Measurements from ENCODE around the gene MINDY3. TPM values are rescaled to one million over a fixed set of nuclear protein-coding genes. Genes with fewer than 3 reads are reported as not detected.
A peak's percentile ranks its signal among the peaks of the same experiment; 100 is the strongest.

MINDY3 gene
- total RNA-seq, 2 donors from 2014 or later, result 29.6 to 32.2 TPM

GRCh38 chr10:15789793-15790525 is 70.3 kb downstream of the MINDY3 start:
- no peaks in the 10 kb centered on the region for H3K36me3 ChIP-seq
- peak overlapping the region; percentile 88 to 94 for H3K27ac ChIP-seq
- no peak for TF ChIP-seq CTCF (IDR thresholded peaks at IDR 0.05)
- ATAC-seq (ENCODE audit: insufficient number of reproducible peaks, low FRiP score, low read depth), result peak; percentile 26
- peaks cover 51 to 88% of the 10 kb centered on the region in 2 donors for H3K4me1 ChIP-seq (ENCODE audit: control insufficient read depth in 1 of 2, low read depth in 2 of 2)
- no peaks in the 10 kb centered on the region for H3K27me3 ChIP-seq (replicated peaks; ENCODE audit: insufficient read depth)
- no peak for DNase-seq (ENCODE audit: low spot score)
- H3K4me3 ChIP-seq, result no peak overlapping the region
- no peaks in the 10 kb centered on the region for H3K9me3 ChIP-seq

- H3K9me3 ChIP-seq, result no peaks in the 10 kb centered on the region
- no peaks in the 10 kb centered on the region for H3K27me3 ChIP-seq (replicated peaks; ENCODE audit: insufficient read depth)
- no peak for TF ChIP-seq CTCF (IDR thresholded peaks at IDR 0.05)
- peak overlapping the region; percentile 88 to 94 for H3K27ac ChIP-seq
- peaks cover 47 to 86% of the 10 kb centered on the region in 2 donors for H3K4me1 ChIP-seq (ENCODE audit: control insufficient read depth in 1 of 2, low read depth in 2 of 2)
- no peaks in the 10 kb centered on the region for H3K36me3 ChIP-seq
- ATAC-seq (ENCODE audit: insufficient number of reproducible peaks, low FRiP score, low read depth) (no peak), DNase-seq (ENCODE audit: low spot score) (no peak)
- no peak overlapping the region for H3K4me3 ChIP-seq
These were observed 72.9 kb downstream of the MINDY3 start for GRCh38 chr10:15787426-15787825.

- ATAC-seq (ENCODE audit: insufficient number of reproducible peaks, low FRiP score, low read depth) (no peak), DNase-seq (ENCODE audit: low spot score) (no peak)
- Histone ChIP-seq H3K9me3 (no peaks in the 10 kb centered on the region), H3K27me3 (replicated peaks; ENCODE audit: insufficient read depth) (no peaks in the 10 kb centered on the region), H3K4me3 (no peak overlapping the region), H3K27ac (peak overlapping the region; percentile 88 to 94), H3K36me3 (no peaks in the 10 kb centered on the region), H3K4me1 (ENCODE audit: control insufficient read depth in 1 of 2, low read depth in 2 of 2) (peaks cover 36 to 72% of the 10 kb centered on the region in 2 donors)
- no peak for TF ChIP-seq CTCF (IDR thresholded peaks at IDR 0.05)
These were observed 75.5 kb downstream of the MINDY3 start for GRCh38 chr10:15784662-15785300.

- Histone ChIP-seq H3K4me3 (no peak overlapping the region), H3K36me3 (no peaks in the 10 kb centered on the region), H3K9me3 (no peaks in the 10 kb centered on the region), H3K27me3 (replicated peaks; ENCODE audit: insufficient read depth) (no peaks in the 10 kb centered on the region), H3K4me1 (ENCODE audit: control insufficient read depth in 1 of 2, low read depth in 2 of 2) (peaks cover 38 to 72% of the 10 kb centered on the region in 2 donors), H3K27ac (peak overlapping the region; percentile 88 to 94)
- no peak for TF ChIP-seq CTCF (IDR thresholded peaks at IDR 0.05)
- ATAC-seq (ENCODE audit: insufficient number of reproducible peaks, low FRiP score, low read depth) (no peak), DNase-seq (ENCODE audit: low spot score) (no peak)
These were observed 76.2 kb downstream of the MINDY3 start for GRCh38 chr10:15783941-15784636.

- H3K27ac ChIP-seq, result peak overlapping the region; percentile 13 to 94
These were observed 77.5 kb downstream of the MINDY3 start for GRCh38 chr10:15782851-15783250.

More at GRCh38 chr10:15782851-15783250, 77.5 kb downstream of the MINDY3 start:
- no peak for DNase-seq (ENCODE audit: low spot score)
- ATAC-seq (ENCODE audit: insufficient number of reproducible peaks, low FRiP score, low read depth), result no peak
- H3K4me1 ChIP-seq (ENCODE audit: control insufficient read depth in 1 of 2, low read depth in 2 of 2), result peaks cover 32 to 70% of the 10 kb centered on the region in 2 donors
- no peaks in the 10 kb centered on the region for H3K9me3 ChIP-seq
- no peak for TF ChIP-seq CTCF (IDR thresholded peaks at IDR 0.05)
- H3K27me3 ChIP-seq (replicated peaks; ENCODE audit: insufficient read depth), result no peaks in the 10 kb centered on the region
- no peak overlapping the region for H3K4me3 ChIP-seq
- H3K36me3 ChIP-seq, result no peaks in the 10 kb centered on the region

All from thoracic aorta (tissue), 2 donors.